GM23338 (cell line): ENCODE data around the gene CAMTA1. TPM values are rescaled to one million over a fixed set of nuclear protein-coding genes. Genes with fewer than 3 reads are reported as not detected.

Experiments
- ATAC-seq: fragments of 200-7000 bp; cut with Tn5 transposase; 3 replicates; pipeline ENCODE4 v1.9.1; 2020
- DNase-seq: peaks from one replicate; pipeline ENCODE4 v3.0.0-alpha.2; 2015; ENCODE audit warnings: low spot score
- H2AFZ ChIP-seq: fragments of 200-600 bp; sonication (generic); 2 replicates; pipeline ENCODE4 v1.8.0; 2016; ENCODE audit warnings: antibody characterized with exemption, mild to moderate bottlenecking, moderate library complexity
- H3F3A ChIP-seq: fragments of 200-600 bp; sonication (generic); replicated peaks from 2 replicates; pipeline ENCODE4 v1.8.0; 2017; ENCODE audit warnings: antibody characterized with exemption, mixed run types, low read depth
- H3K27ac ChIP-seq: fragments of 200-600 bp; sonication (generic); 2 replicates; pipeline ENCODE4 v1.6.1; 2016; ENCODE audit warnings: low read depth
- H3K27me3 ChIP-seq: fragments of 200-600 bp; sonication (generic); 2 replicates; pipeline ENCODE4 v1.8.0; 2016; ENCODE audit warnings: mild to moderate bottlenecking, mixed run types, moderate library complexity; ENCODE audit not compliant: insufficient read depth
- H3K36me3 ChIP-seq: fragments of 200-600 bp; sonication (generic); 2 replicates; pipeline ENCODE4 v1.8.0; 2016; ENCODE audit warnings: mild to moderate bottlenecking; ENCODE audit not compliant: insufficient read depth
- H3K4me1 ChIP-seq: fragments of 200-600 bp; sonication (generic); 2 replicates; pipeline ENCODE4 v1.8.0; 2016; ENCODE audit warnings: mild to moderate bottlenecking, moderate library complexity; ENCODE audit not compliant: insufficient read depth
- H3K4me2 ChIP-seq: fragments of 200-600 bp; sonication (generic); 2 replicates; pipeline ENCODE4 v1.7.1; 2017; ENCODE audit warnings: mixed run types
- H3K4me3 ChIP-seq: fragments of 200-600 bp; sonication (generic); 2 replicates; pipeline ENCODE4 v1.6.1; 2016; ENCODE audit warnings: mixed run types
- H3K79me2 ChIP-seq: fragments of 200-600 bp; sonication (generic); replicated peaks from 2 replicates; pipeline ENCODE4 v1.8.0; 2017; ENCODE audit warnings: mild to moderate bottlenecking; ENCODE audit not compliant: insufficient read depth
- H3K9me2 ChIP-seq: fragments of 200-600 bp; sonication (generic); 2 replicates; pipeline ENCODE4 v1.8.0; 2017; ENCODE audit not compliant: insufficient read depth
- H4K20me1 ChIP-seq: fragments of 200-600 bp; sonication (generic); replicated peaks from 2 replicates; pipeline ENCODE4 v1.8.0; 2017; ENCODE audit warnings: mild to moderate bottlenecking; ENCODE audit not compliant: insufficient read depth
- H3K27ac Mint-ChIP-seq: 2 replicates; pipeline ENCODE4 v1.8.0; 2020; ENCODE audit warnings: inconsistent platforms, mild to moderate bottlenecking, moderate library complexity, mixed read lengths
- H3K27me3 Mint-ChIP-seq: 3 replicates; pipeline ENCODE4 v1.8.0; 2022; ENCODE audit warnings: low read depth, mild to moderate bottlenecking, moderate library complexity, mixed read lengths, inconsistent platforms; ENCODE audit not compliant: insufficient read depth, poor library complexity
- H3K36me3 Mint-ChIP-seq: 3 replicates; pipeline ENCODE4 v1.8.0; 2021; ENCODE audit warnings: low read depth, mild to moderate bottlenecking, inconsistent platforms, moderate library complexity, mixed read lengths
- H3K4me1 Mint-ChIP-seq: 3 replicates; pipeline ENCODE4 v1.8.0; 2020; ENCODE audit warnings: mild to moderate bottlenecking, inconsistent platforms, mixed read lengths
- H3K4me3 Mint-ChIP-seq: 3 replicates; pipeline ENCODE4 v1.8.0; 2021; ENCODE audit warnings: moderate library complexity, mild to moderate bottlenecking, inconsistent platforms, mixed read lengths
- H3K9me3 Mint-ChIP-seq: 3 replicates; pipeline ENCODE4 v1.8.0; 2020; ENCODE audit warnings: moderate library complexity, mild to moderate bottlenecking, inconsistent platforms, mixed read lengths
- CREB1 ChIP-seq: fragments of 250-450 bp; sonication (Bioruptor Pico); IDR thresholded peaks from 2 replicates; pipeline ENCODE4 v1.5.0; 2020; ENCODE audit warnings: low read depth, mild to moderate bottlenecking, moderate library complexity
- CTCF ChIP-seq, 2 experiments: fragments of 200-600 bp in 1 of 2; sonication (generic) in 1 of 2; conservative IDR thresholded peaks; 2 replicates each; pipeline versions ENCODE4 v1.5.1 to v1.6.1; 2016 to 2017; ENCODE audit warnings: antibody characterized with exemption in 2 of 2, low read depth in 2 of 2, mild to moderate bottlenecking in 2 of 2, moderate library complexity in 1 of 2
- EZH2 ChIP-seq: fragments of 200-600 bp; sonication (generic); IDR thresholded peaks from one replicate; pipeline ENCODE4 v1.8.0; 2017; ENCODE audit warnings: antibody characterized with exemption, mild to moderate bottlenecking, low read depth; ENCODE audit not compliant: unreplicated experiment
- EZH2phosphoT487 ChIP-seq: fragments of 200-600 bp; sonication (generic); IDR thresholded peaks from one replicate; pipeline ENCODE4 v1.8.1; 2018; ENCODE audit warnings: antibody characterized with exemption; ENCODE audit not compliant: unreplicated experiment
- JUNB ChIP-seq: IDR thresholded peaks from one replicate; pipeline ENCODE4 v1.6.1; 2016; ENCODE audit warnings: antibody characterized with exemption; ENCODE audit not compliant: unreplicated experiment
- POLR2AphosphoS5 ChIP-seq: IDR thresholded peaks from 2 replicates; pipeline ENCODE4 v1.6.1; 2016; ENCODE audit warnings: antibody characterized with exemption, low read depth
- STAT1 ChIP-seq: IDR thresholded peaks from one replicate; pipeline ENCODE4 v1.6.1; 2016; ENCODE audit warnings: antibody characterized with exemption; ENCODE audit not compliant: unreplicated experiment
- ZNF331 ChIP-seq: fragments of 250-450 bp; sonication (Bioruptor Pico); IDR thresholded peaks from 2 replicates; pipeline ENCODE4 v1.5.0; 2020; ENCODE audit warnings: low read depth, mild to moderate bottlenecking, moderate library complexity
- polyA plus RNA-seq: library from polyadenylated mRNA; unstranded; fragments of >200 nt; fragmentation: Nextera tagmentation; extraction: Ambion mirVana; gene quantifications from 2 replicates; pipeline ENCODE4 v1.2.1, GENCODE V29; 2016
- total RNA-seq: library from RNA; depleted of rRNA; stranded (reverse); fragments of >200 nt; shearing (Covaris generic); gene quantifications from 2 replicates; pipeline ENCODE4 v1.2.3, GENCODE V29; 2014

Gene CAMTA1
- total and polyA plus RNA-seq, 2 experiments from 2014 or later, result 115 to 519 TPM

GRCh38 chr1:7508052-7508933 lies 723.0 kb downstream of the CAMTA1 start (continued):
- TF ChIP-seq CTCF (conservative IDR thresholded peaks at IDR 0.05; ENCODE audit: low read depth in 2 of 2) (no peak), POLR2AphosphoS5 (no peak), JUNB (no peak), STAT1 (no peak), EZH2phosphoT487 (no peak)

- Histone ChIP-seq H3K4me2 (no peak overlapping the region), H3K4me3 (no peak overlapping the region), H3K36me3 (no peaks in the 10 kb centered on the region), H4K20me1 (no peaks in the 10 kb centered on the region), H3K27ac (no peak overlapping the region), H3K9me2 (peaks cover 4% of the 10 kb centered on the region; the same call in 1 of the 2 replicates), H3F3A (no peaks in the 10 kb centered on the region), H3K4me1 (no peaks in the 10 kb centered on the region), H3K27me3 (no peaks in the 10 kb centered on the region), H3K79me2 (no peaks in the 10 kb centered on the region), H2AFZ (no peak overlapping the region)
- Mint-ChIP-seq H3K27ac (no peak overlapping the region), H3K9me3 (no peaks in the 10 kb centered on the region), H3K4me3 (no peak overlapping the region), H3K27me3 (peaks cover 3% of the 10 kb centered on the region), H3K4me1 (no peaks in the 10 kb centered on the region; the same call in 2 of the 3 replicates), H3K36me3 (no peaks in the 10 kb centered on the region)
- DNase-seq (no peak), ATAC-seq (no peak)
- TF ChIP-seq ZNF331 (CRISPR knock-in tag) (no peak), CTCF (conservative IDR thresholded peaks at IDR 0.05; ENCODE audit: low read depth in 2 of 2) (no peak), STAT1 (no peak), EZH2phosphoT487 (no peak), CREB1 (no peak)
Observed at GRCh38 chr1:7508934-7509519, 723.8 kb downstream of the CAMTA1 start.

GRCh38 chr1:7509598-7509997 lies 724.3 kb downstream of the CAMTA1 start:
- Mint-ChIP-seq H3K4me3 (no peak overlapping the region), H3K4me1 (no peaks in the 10 kb centered on the region; the same call in 2 of the 3 replicates), H3K27ac (no peak overlapping the region), H3K27me3 (peaks cover 3% of the 10 kb centered on the region), H3K9me3 (no peaks in the 10 kb centered on the region), H3K36me3 (no peaks in the 10 kb centered on the region)
- DNase-seq (no peak), ATAC-seq (no peak)
- Histone ChIP-seq H3K79me2 (no peaks in the 10 kb centered on the region), H3K4me2 (no peak overlapping the region), H3K4me3 (no peak overlapping the region), H3K27me3 (no peaks in the 10 kb centered on the region), H3K4me1 (no peaks in the 10 kb centered on the region), H3K27ac (no peak overlapping the region), H3K36me3 (no peaks in the 10 kb centered on the region), H3K9me2 (peaks cover 4% of the 10 kb centered on the region; the same call in 1 of the 2 replicates), H2AFZ (no peak overlapping the region), H3F3A (no peaks in the 10 kb centered on the region), H4K20me1 (no peaks in the 10 kb centered on the region)
- TF ChIP-seq CTCF (conservative IDR thresholded peaks at IDR 0.05; ENCODE audit: low read depth in 2 of 2) (no peak), ZNF331 (CRISPR knock-in tag) (no peak), STAT1 (no peak), EZH2 (no peak)
